Osteoblast (primary cell): Measurements from ENCODE around the gene MACO1. TPM values are rescaled to one million over a fixed set of nuclear protein-coding genes. Genes with fewer than 3 reads are reported as not detected.

Source experiments
- DNase-seq: peaks from one replicate; pipeline ENCODE4 v3.0.0; 2011; ENCODE audit warnings: low spot score, mixed read lengths; ENCODE audit not compliant: insufficient read length; ENCODE audit errors: missing footprints
- H2AFZ ChIP-seq: 2 replicates; pipeline ENCODE4 v1.6.0; 2011; ENCODE audit warnings: mild to moderate bottlenecking, low read length
- H3K27ac ChIP-seq: 2 replicates; pipeline ENCODE4 v1.5.1; 2011; ENCODE audit warnings: mild to moderate bottlenecking, low read depth, low read length, moderate library complexity
- H3K27me3 ChIP-seq: 2 replicates; pipeline ENCODE4 v1.6.0; 2012; ENCODE audit warnings: mild to moderate bottlenecking, control low read depth, inconsistent platforms, low read length, moderate library complexity; ENCODE audit not compliant: insufficient read depth
- H3K36me3 ChIP-seq: 2 replicates; pipeline ENCODE4 v1.5.1; 2011; ENCODE audit warnings: mild to moderate bottlenecking, low read length, control low read depth, moderate library complexity; ENCODE audit not compliant: insufficient read depth
- H3K4me1 ChIP-seq: 2 replicates; pipeline ENCODE4 v1.5.1; 2011; ENCODE audit warnings: mild to moderate bottlenecking, low read length, control low read depth, moderate library complexity; ENCODE audit not compliant: insufficient read depth
- H3K4me2 ChIP-seq: 2 replicates; pipeline ENCODE4 v1.6.0; 2011; ENCODE audit warnings: mild to moderate bottlenecking, low read length; ENCODE audit not compliant: insufficient read depth
- H3K4me3 ChIP-seq: fragments of 200-600 bp; sonication (generic); 3 replicates; pipeline ENCODE4 v1.5.1; 2012; ENCODE audit warnings: mild to moderate bottlenecking, low read length, inconsistent platforms; ENCODE audit not compliant: insufficient read depth
- H3K79me2 ChIP-seq: 2 replicates; pipeline ENCODE4 v1.6.0; 2012; ENCODE audit warnings: mild to moderate bottlenecking, low read length, control low read depth, inconsistent platforms; ENCODE audit not compliant: insufficient read depth
- H3K9me3 ChIP-seq: 2 replicates; pipeline ENCODE4 v1.5.1; 2011; ENCODE audit warnings: low read depth, low read length, control low read depth
- H4K20me1 ChIP-seq: 2 replicates; pipeline ENCODE4 v1.6.0; 2012; ENCODE audit warnings: mild to moderate bottlenecking, low read length, control low read depth; ENCODE audit not compliant: insufficient read depth
- total RNA-seq: library from RNA; depleted of rRNA; stranded (reverse); fragments of >200 nt; gene quantifications from 2 replicates; pipeline ENCODE4 v1.2.3, GENCODE V29; 2012
- TF ChIP-seq, protein P1 (sequence below): IDR thresholded peaks from 2 replicates; pipeline ENCODE4 v1.5.1; 2011; ENCODE audit warnings: mild to moderate bottlenecking, low read depth, low read length, moderate library complexity; ENCODE audit errors: extremely low read depth

MACO1 gene
- total RNA-seq, 1 donor, result 35.5 TPM

DNA sequence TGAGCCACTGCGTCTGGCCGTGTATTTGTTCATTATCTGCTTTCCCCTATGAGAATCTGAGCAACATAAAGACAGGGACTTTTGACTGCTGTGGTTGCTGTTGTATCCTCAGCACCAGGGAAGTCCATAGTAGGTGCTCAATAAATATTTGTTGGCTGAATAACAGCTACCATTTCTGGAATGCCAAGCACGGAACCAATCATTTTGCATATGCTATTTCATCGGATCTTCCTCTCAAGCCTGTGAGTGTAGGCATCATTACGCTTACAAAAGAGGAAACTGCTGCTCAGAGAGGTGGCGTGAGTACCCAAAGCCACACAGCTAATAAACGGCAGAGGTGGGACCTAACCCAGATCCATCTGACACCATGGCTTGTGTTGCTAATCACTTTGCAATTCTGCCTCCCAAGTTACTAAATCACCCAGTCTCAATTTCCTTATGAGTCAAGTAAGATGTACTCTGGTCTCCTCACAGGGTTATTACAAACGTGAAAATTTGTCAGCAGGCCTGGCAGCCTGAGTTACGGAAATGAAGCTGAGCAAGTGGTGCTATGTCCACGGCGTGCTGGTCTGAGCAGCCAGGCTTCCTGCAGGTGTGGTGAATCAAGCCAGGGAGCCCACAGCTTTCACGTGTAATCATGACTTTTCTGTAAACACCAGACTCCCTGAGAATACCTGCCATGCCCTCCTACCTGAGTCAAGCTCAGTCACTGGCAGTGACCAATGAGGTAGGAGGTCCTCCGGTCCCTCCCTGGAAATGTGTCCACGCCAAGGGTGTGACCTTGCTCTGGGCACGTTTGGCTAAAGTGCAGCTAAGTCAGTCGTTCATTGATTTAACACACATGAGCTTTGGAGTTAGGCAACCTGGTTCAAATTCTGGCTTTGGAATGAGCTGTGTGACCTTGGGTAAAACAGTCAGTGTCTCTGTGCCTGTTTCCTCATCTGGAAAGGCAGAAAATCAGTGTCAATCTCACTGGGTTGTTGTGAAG is 5.3 kb upstream of the MACO1 start:
- Histone ChIP-seq H4K20me1 (no peaks in the 10 kb centered on the region), H3K9me3 (no peaks in the 10 kb centered on the region), H3K79me2 (no peaks in the 10 kb centered on the region), H3K4me2 (no peak overlapping the region), H3K36me3 (no peaks in the 10 kb centered on the region), H3K27ac (no peak overlapping the region), H2AFZ (no peak overlapping the region), H3K27me3 (no peaks in the 10 kb centered on the region), H3K4me1 (no peaks in the 10 kb centered on the region), H3K4me3 (no peak overlapping the region)
- TF ChIP-seq, protein P1, sequence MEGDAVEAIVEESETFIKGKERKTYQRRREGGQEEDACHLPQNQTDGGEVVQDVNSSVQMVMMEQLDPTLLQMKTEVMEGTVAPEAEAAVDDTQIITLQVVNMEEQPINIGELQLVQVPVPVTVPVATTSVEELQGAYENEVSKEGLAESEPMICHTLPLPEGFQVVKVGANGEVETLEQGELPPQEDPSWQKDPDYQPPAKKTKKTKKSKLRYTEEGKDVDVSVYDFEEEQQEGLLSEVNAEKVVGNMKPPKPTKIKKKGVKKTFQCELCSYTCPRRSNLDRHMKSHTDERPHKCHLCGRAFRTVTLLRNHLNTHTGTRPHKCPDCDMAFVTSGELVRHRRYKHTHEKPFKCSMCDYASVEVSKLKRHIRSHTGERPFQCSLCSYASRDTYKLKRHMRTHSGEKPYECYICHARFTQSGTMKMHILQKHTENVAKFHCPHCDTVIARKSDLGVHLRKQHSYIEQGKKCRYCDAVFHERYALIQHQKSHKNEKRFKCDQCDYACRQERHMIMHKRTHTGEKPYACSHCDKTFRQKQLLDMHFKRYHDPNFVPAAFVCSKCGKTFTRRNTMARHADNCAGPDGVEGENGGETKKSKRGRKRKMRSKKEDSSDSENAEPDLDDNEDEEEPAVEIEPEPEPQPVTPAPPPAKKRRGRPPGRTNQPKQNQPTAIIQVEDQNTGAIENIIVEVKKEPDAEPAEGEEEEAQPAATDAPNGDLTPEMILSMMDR, result no peak
- DNase-seq, result peak; percentile 66

DNA sequence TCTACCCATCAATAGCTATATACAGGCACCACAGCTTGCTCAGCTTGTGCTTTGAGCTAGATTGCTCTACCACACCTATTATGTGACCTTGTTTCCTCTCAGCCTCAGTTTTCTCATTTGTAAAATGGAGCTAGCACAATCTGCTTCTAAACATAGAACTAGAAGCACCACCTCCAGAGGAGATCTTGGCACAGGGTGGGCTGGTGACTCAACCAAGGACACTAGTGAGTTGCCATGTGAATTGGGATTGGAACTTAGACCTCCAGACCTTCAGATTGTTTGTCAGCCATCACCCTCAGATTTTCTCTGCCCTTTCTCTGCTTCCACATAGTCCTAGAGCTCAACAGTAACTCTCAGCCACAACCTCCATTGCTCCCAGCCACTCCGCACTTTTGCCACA is 3.0 kb upstream of the MACO1 start:
- no peaks in the 10 kb centered on the region for H3K36me3 ChIP-seq
- H3K4me1 ChIP-seq, result peaks cover 8% of the 10 kb centered on the region
- H3K27ac ChIP-seq, result no peak overlapping the region
- TF ChIP-seq, protein P1, result no peak
- no peaks in the 10 kb centered on the region for H3K9me3 ChIP-seq
- no peak for DNase-seq
- H3K4me3 ChIP-seq, result no peak overlapping the region
- H2AFZ ChIP-seq, result no peak overlapping the region
- peaks cover 5% of the 10 kb centered on the region for H4K20me1 ChIP-seq
- H3K79me2 ChIP-seq, result peaks cover 17% of the 10 kb centered on the region
- no peak overlapping the region for H3K4me2 ChIP-seq
- no peaks in the 10 kb centered on the region for H3K27me3 ChIP-seq

DNA sequence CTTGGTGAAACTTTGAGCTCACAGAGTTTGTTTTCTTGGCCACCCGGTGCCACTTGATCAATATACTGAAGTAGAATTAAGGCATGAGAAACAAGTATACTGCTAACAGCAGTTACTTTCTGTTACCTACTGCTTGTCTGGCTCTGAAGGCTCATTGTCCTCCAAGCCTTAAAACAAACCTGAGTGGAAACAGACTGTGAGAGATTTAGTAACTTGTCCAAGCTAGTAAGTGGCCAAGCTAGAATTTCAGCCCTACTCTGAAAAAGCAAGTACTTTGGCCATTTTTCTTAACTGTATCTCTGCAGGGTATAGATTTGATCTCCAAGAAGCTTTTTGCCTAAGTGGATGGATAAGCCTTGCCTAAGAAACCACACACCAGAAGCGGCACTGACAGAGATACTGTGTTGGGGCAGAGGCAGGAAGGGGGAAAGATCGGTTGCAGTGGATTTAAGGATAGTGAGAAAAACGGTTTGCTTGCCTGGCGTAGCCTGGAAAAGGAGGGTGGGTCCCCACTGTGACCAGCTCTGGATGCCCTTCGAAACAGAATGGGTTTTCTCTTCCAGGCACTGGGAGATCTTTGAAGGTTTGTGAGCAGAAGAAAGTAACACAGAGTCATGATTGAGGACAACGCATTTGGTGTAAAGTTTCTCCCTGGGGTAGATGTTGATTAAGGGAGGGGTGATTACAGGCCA is 2.1 kb upstream of the MACO1 start:
- TF ChIP-seq, protein P1, result no peak
- no peaks in the 10 kb centered on the region for H3K36me3 ChIP-seq
- H3K9me3 ChIP-seq, result no peaks in the 10 kb centered on the region
- H2AFZ ChIP-seq, result no peak overlapping the region
- peaks cover 7% of the 10 kb centered on the region for H4K20me1 ChIP-seq
- DNase-seq, result no peak
- no peak overlapping the region for H3K4me3 ChIP-seq
- H3K79me2 ChIP-seq, result peaks cover 26% of the 10 kb centered on the region
- H3K4me1 ChIP-seq, result peaks cover 17% of the 10 kb centered on the region
- H3K27ac ChIP-seq, result no peak overlapping the region
- H3K27me3 ChIP-seq, result no peaks in the 10 kb centered on the region
- H3K4me2 ChIP-seq, result peak overlapping the region; percentile 7
